Right kidney (tissue), 1 donor: ENCODE data around the gene TPMT.

Source experiments
- DNase-seq: peaks from one replicate; pipeline ENCODE4 v3.0.0-alpha.2; 2016

TPMT gene

GRCh38 chr6:18117136-18117535, 37.7 kb downstream of the TPMT start:
- DNase-seq, result no peak

- DNase-seq, result no peak
These were observed 39.5 kb downstream of the TPMT start for GRCh38 chr6:18115356-18115755.

GRCh38 chr6:18110162-18110561, 44.7 kb downstream of the TPMT start:
- no peak for DNase-seq

GRCh38 chr6:18107061-18107460, 47.8 kb downstream of the TPMT start:
- no peak for DNase-seq

GRCh38 chr6:18102783-18103509, 51.9 kb downstream of the TPMT start:
- no peak for DNase-seq

GRCh38 chr6:18101873-18102272, 53.0 kb downstream of the TPMT start:
- no peak for DNase-seq

GRCh38 chr6:18101271-18101670, 53.6 kb downstream of the TPMT start:
- no peak for DNase-seq

GRCh38 chr6:18100296-18100695, 54.6 kb downstream of the TPMT start:
- DNase-seq, result no peak

- DNase-seq, result no peak
These were observed 55.4 kb downstream of the TPMT start for GRCh38 chr6:18099511-18099910.

GRCh38 chr6:18096423-18096822, 58.5 kb downstream of the TPMT start:
- DNase-seq, result no peak

- no peak for DNase-seq
These were observed 63.5 kb downstream of the TPMT start for GRCh38 chr6:18091382-18091781.

- no peak for DNase-seq
These were observed 64.5 kb downstream of the TPMT start for GRCh38 chr6:18090349-18090786.

GRCh38 chr6:18088419-18089296, 66.2 kb downstream of the TPMT start:
- no peak for DNase-seq

GRCh38 chr6:18087396-18088165, 67.3 kb downstream of the TPMT start:
- DNase-seq, result no peak

- DNase-seq, result no peak
These were observed 73.7 kb downstream of the TPMT start for GRCh38 chr6:18081025-18081668.

- no peak for DNase-seq
These were observed 74.3 kb downstream of the TPMT start for GRCh38 chr6:18080544-18080943.

GRCh38 chr6:18078866-18079265, 76.0 kb downstream of the TPMT start:
- DNase-seq, result no peak
